Left ventricle myocardium inferior (tissue), 1 donor: Measurements from ENCODE around the gene BMS1. TPM values are rescaled to one million over a fixed set of nuclear protein-coding genes. Genes with fewer than 3 reads are reported as not detected.

ENCODE experiments used
- DNase-seq: peaks from one replicate; pipeline ENCODE4 v3.0.0-alpha.2; 2020
- H3K27ac ChIP-seq: fragments of 200-600 bp; replicated peaks from 2 replicates; pipeline ENCODE4 v1.8.0; 2021
- H3K27me3 ChIP-seq: fragments of 200-600 bp; 2 replicates; pipeline ENCODE4 v1.8.0; 2021; ENCODE audit warnings: low read depth
- H3K36me3 ChIP-seq: fragments of 200-600 bp; 2 replicates; pipeline ENCODE4 v1.8.0; 2021
- H3K4me1 ChIP-seq: fragments of 200-600 bp; 2 replicates; pipeline ENCODE4 v1.8.0; 2021
- H3K4me3 ChIP-seq: fragments of 200-600 bp; 2 replicates; pipeline ENCODE4 v1.8.0; 2021; ENCODE audit warnings: mild to moderate bottlenecking, moderate library complexity
- H3K9me3 ChIP-seq: fragments of 200-600 bp; replicated peaks from 2 replicates; pipeline ENCODE4 v1.8.0; 2021
- intact Hi-C: fragments of 100-400 bp; cut with micrococcal nuclease; formaldehyde crosslinking; loops from one replicate; pipeline ENCODE4 v1.11.0; 2022
- total RNA-seq: library from RNA; stranded (reverse); fragmentation: NEBNext Ultra II Directional; extraction: Animal tissue kit (Norgen Biotek cat#: 25700); gene quantifications from one replicate; pipeline ENCODE4 v1.2.1, GENCODE V29; 2021
- TF ChIP-seq, protein P1 (sequence below): fragments of 200-600 bp; IDR thresholded peaks from 2 replicates; pipeline ENCODE4 v1.8.0; 2021; ENCODE audit warnings: antibody characterized with exemption, mild to moderate bottlenecking, borderline replicate concordance
- donor health status: DM: no; HTN: yes; CAD: no; lungs with severe emphysema.

The BMS1 gene
- total RNA-seq, 1 donor from 2014 or later: 14.6 TPM

DNA sequence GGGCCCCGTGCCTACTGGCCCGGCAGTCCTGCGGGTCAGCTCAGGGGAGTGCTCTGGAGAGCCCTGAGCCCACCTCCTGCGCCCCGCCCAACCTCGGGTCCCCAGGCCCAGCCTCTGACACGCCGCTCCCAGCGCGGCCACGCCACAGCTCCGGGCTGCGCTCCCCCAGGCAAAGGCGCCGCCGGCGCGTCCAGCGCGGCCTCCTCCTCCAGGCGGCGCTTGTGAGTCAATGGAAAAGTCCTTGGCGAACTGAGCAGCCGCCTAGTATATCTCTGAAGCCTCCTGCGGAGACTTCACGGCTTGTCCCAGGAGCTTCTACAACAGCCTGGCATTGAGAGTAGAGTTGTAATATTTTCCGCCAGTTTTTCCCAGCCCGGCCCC, 29.5 kb upstream of the BMS1 start:
- Histone ChIP-seq H3K9me3 (no peaks in the 10 kb centered on the region), H3K4me3 (peak overlapping the region; percentile 72), H3K27ac (no peak overlapping the region), H3K4me1 (peaks cover 35% of the 10 kb centered on the region), H3K27me3 (peaks cover 88% of the 10 kb centered on the region), H3K36me3 (no peaks in the 10 kb centered on the region)
- intact Hi-C loops: no loop called here
- TF ChIP-seq, protein P1, sequence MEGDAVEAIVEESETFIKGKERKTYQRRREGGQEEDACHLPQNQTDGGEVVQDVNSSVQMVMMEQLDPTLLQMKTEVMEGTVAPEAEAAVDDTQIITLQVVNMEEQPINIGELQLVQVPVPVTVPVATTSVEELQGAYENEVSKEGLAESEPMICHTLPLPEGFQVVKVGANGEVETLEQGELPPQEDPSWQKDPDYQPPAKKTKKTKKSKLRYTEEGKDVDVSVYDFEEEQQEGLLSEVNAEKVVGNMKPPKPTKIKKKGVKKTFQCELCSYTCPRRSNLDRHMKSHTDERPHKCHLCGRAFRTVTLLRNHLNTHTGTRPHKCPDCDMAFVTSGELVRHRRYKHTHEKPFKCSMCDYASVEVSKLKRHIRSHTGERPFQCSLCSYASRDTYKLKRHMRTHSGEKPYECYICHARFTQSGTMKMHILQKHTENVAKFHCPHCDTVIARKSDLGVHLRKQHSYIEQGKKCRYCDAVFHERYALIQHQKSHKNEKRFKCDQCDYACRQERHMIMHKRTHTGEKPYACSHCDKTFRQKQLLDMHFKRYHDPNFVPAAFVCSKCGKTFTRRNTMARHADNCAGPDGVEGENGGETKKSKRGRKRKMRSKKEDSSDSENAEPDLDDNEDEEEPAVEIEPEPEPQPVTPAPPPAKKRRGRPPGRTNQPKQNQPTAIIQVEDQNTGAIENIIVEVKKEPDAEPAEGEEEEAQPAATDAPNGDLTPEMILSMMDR: peak; percentile 94
- peak; percentile 77 for DNase-seq

DNA sequence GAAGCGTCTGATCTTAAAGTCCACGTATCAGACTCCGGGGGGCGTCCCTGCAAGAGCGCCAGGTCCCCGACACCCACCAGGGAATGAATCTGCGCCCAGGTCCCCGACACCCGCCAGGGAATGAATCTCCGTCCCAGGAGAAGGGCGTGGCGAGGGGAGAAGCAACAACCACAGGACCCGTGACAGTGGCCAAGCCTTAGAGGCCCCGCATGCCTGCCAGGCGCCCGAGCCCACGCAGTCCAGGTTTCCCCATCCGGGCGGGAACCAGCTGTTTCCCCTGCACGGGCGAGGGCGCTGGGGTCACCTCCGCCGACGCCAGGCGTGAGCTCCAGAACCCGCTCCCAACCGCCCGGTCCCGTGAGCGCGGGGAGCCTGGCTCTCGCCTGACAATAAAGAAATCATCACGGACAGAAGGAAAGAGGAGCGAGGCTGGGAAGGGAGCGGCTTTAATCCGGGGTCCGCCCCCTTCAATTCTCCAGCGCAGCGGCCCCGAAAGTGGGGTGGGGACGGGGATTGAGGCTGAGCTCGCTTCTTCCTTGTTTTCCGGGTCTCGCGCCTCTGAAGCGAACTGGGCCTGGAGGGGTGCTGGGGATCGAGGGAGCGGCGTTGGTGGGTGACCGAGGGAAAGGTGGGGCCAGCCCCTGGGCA, 29.0 kb upstream of the BMS1 start:
- H3K27me3 ChIP-seq: peaks cover 83% of the 10 kb centered on the region
- H3K9me3 ChIP-seq: no peaks in the 10 kb centered on the region
- intact Hi-C loops: no loop called here
- no peak for DNase-seq
- TF ChIP-seq, protein P1: peak; percentile 1
- H3K27ac ChIP-seq: no peak overlapping the region
- H3K36me3 ChIP-seq: no peaks in the 10 kb centered on the region
- peak overlapping the region; percentile 72 for H3K4me3 ChIP-seq
- H3K4me1 ChIP-seq: peaks cover 41% of the 10 kb centered on the region

DNA sequence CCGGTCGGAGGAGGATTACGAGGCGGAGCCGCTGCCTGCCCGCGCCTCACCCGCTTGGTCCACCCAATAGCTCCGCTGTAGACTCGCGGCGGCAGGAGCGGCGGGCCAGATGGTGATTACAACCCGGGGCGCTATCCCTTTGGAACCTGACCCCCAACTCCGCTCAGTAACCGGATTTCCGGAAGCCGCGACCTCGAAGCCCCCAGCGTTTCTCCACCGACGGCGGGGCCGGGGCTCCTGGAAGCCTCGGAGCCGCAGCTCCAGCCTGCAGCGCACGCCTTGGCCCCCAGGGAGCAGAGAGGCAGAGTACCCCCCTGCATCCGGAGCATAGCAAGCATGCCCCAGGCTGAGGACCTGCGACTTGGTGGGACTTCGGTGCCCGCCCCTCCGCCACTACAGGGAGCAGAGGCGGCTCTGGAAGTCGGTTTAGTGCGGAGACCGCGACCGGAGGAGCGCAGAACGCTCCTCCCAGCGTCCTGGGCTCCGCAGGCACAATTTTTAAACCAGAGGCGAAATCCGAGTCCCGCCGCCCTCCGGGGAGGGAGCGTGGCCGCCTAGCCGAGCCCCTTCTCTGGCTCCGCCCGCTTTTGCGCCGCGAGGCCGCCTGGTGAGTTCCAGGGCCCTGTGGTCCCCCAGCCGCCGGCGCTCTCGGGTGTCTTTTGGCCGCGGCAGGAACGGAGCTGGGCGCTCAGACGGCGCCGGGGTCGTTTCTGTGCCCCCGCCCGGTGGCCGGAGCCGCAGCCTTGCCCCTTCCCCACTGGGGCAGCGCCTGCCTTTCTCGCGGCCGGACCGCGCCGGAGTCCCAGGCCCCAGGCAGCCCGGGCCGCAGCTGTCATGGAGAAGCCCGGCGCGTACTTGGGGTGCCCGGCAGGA, 28.2 kb upstream of the BMS1 start:
- no peaks in the 10 kb centered on the region for H3K9me3 ChIP-seq
- peak; percentile 50 for DNase-seq
- TF ChIP-seq, protein P1: peak; percentile 9
- H3K4me1 ChIP-seq: peaks cover 43% of the 10 kb centered on the region
- intact Hi-C loops: no loop called here
- peak overlapping the region; percentile 37 for H3K27ac ChIP-seq
- H3K36me3 ChIP-seq: no peaks in the 10 kb centered on the region
- peak overlapping the region; percentile 72 for H3K4me3 ChIP-seq
- H3K27me3 ChIP-seq: peaks cover 76% of the 10 kb centered on the region

DNA sequence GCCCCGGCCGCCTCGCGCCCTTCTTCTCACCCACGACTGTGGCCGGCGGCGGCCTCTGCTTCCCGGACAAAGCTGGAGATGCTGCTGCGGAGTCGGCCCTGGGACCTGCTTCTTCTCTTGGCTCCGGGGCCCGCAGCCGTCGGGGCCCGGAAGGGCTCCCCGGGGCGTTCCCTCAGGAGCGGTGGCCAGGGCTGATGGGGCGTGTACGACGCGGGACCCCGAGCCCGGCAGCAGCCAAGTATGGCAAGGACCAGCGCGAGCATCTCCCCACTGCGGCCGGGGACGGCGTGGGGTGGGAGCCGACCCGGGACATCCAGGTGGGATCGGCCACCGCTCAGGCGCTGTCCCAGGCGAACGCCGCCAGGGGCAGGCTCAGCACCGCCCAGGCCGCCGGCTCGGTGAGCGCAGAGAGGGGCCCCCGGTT, 27.6 kb upstream of the BMS1 start:
- intact Hi-C loops: no loop called here
- Histone ChIP-seq H3K27me3 (peaks cover 74% of the 10 kb centered on the region), H3K36me3 (no peaks in the 10 kb centered on the region), H3K9me3 (no peaks in the 10 kb centered on the region), H3K4me1 (peaks cover 43% of the 10 kb centered on the region), H3K27ac (no peak overlapping the region), H3K4me3 (peak overlapping the region; percentile 72)
- no peak for DNase-seq
- TF ChIP-seq, protein P1: peak; percentile 26

DNA sequence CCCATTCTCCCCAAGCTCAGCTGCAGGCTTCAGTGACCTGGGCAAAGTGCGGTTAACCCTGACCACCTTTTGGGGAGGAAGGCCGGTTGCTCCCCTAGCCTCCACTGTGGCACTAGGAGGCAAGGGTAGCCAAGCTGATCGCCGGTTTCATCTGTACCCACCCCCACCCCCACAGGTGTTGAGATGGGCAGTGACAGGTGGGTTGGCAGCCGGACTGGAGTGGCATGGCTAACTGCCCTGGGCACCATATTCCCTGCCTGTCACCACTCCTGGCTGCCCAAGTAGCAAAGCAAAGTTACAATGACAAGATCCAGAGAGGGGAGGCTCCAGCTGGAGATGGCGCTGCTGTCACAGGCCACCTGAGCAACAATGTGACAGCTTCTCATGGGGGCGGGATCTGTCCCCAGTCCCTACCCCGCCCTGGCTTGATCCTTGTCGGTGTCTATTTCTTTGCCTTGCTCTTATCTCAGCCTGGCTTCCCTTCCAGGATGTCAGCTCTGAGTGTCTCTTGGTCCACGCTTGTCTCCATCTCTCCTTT, 27.0 kb upstream of the BMS1 start:
- H3K27me3 ChIP-seq: peaks cover 70% of the 10 kb centered on the region
- no peaks in the 10 kb centered on the region for H3K36me3 ChIP-seq
- TF ChIP-seq, protein P1: no peak
- no peak for DNase-seq
- peak overlapping the region; percentile 72 for H3K4me3 ChIP-seq
- H3K27ac ChIP-seq: no peak overlapping the region
- peaks cover 43% of the 10 kb centered on the region for H3K4me1 ChIP-seq
- no peaks in the 10 kb centered on the region for H3K9me3 ChIP-seq
- intact Hi-C loops: no loop called here
